ENCODE measurements around the gene TNFSF8. TPM values are rescaled to one million over a fixed set of nuclear protein-coding genes. Genes with fewer than 3 reads are reported as not detected.

TNFSF8 gene
- polyA plus RNA-seq, 1 donor from 2014 or later, result not detected

- H3K27ac ChIP-seq (ENCODE audit: low read length), result no peak overlapping the region
- H2AFZ ChIP-seq (ENCODE audit: low read depth, low read length), result no peak overlapping the region
- no peaks in the 10 kb centered on the region for H3K36me3 ChIP-seq (ENCODE audit: insufficient read depth, low read length)
- H3K4me2 ChIP-seq (ENCODE audit: low read length), result no peak overlapping the region
- H3K9me2 ChIP-seq (ENCODE audit: insufficient read depth, low read length), result no peaks in the 10 kb centered on the region
- TF ChIP-seq EZH2 (IDR thresholded peaks at IDR 0.05; ENCODE audit: borderline replicate concordance, insufficient read depth, low read length, poor library complexity, severe bottlenecking) (no peak), SMC3 (conservative IDR thresholded peaks at IDR 0.05; ENCODE audit: poor library complexity) (no peak), CTCF (IDR thresholded peaks at IDR 0.05; ENCODE audit: poor library complexity, severe bottlenecking) (no peak), REST (IDR thresholded peaks at IDR 0.05; ENCODE audit: borderline replicate concordance) (no peak), POLR2AphosphoS5 (IDR thresholded peaks at IDR 0.05) (no peak), TAF1 (IDR thresholded peaks at IDR 0.05; ENCODE audit: low read depth) (no peak), EP300 (conservative IDR thresholded peaks at IDR 0.05; ENCODE audit: poor library complexity, severe bottlenecking) (no peak)
- no peaks in the 10 kb centered on the region for H3K79me2 ChIP-seq (replicated peaks; ENCODE audit: insufficient read depth, low read length)
- H3K4me3 ChIP-seq (ENCODE audit: low read length), result no peak overlapping the region
- no peaks in the 10 kb centered on the region for H3K9me3 ChIP-seq (ENCODE audit: low read length)
- H4K20me1 ChIP-seq (ENCODE audit: insufficient read depth), result no peaks in the 10 kb centered on the region
- H3K9ac ChIP-seq (ENCODE audit: low read length), result no peak overlapping the region
- no peaks in the 10 kb centered on the region for H3F3A ChIP-seq (ENCODE audit: insufficient read depth, low read length, poor library complexity, severe bottlenecking)
- H3K27me3 ChIP-seq (ENCODE audit: insufficient read depth, low read depth, low read length), result no peaks in the 10 kb centered on the region
Observed at GRCh38 chr9:114853071-114853855, 77.1 kb downstream of the TNFSF8 start.

- H3K9ac ChIP-seq (ENCODE audit: low read length), result no peak overlapping the region
- TF ChIP-seq CTCF (IDR thresholded peaks at IDR 0.05; ENCODE audit: poor library complexity, severe bottlenecking), result no peak
- TF ChIP-seq SMC3 (conservative IDR thresholded peaks at IDR 0.05; ENCODE audit: poor library complexity), result no peak
- TF ChIP-seq EP300 (conservative IDR thresholded peaks at IDR 0.05; ENCODE audit: poor library complexity, severe bottlenecking), result no peak
- no peak for TF ChIP-seq MXI1 (conservative IDR thresholded peaks at IDR 0.05; ENCODE audit: poor library complexity, severe bottlenecking)
- no peak for TF ChIP-seq TAF1 (IDR thresholded peaks at IDR 0.05; ENCODE audit: low read depth)
- no peak for TF ChIP-seq REST (IDR thresholded peaks at IDR 0.05; ENCODE audit: borderline replicate concordance)
- TF ChIP-seq EZH2 (IDR thresholded peaks at IDR 0.05; ENCODE audit: borderline replicate concordance, insufficient read depth, low read length, poor library complexity, severe bottlenecking), result no peak
- no peak for TF ChIP-seq RAD21 (conservative IDR thresholded peaks at IDR 0.05)
- TF ChIP-seq POLR2AphosphoS5 (IDR thresholded peaks at IDR 0.05), result no peak
- no peak overlapping the region for H2AFZ ChIP-seq (ENCODE audit: low read depth, low read length)
- no peaks in the 10 kb centered on the region for H3K79me2 ChIP-seq (replicated peaks; ENCODE audit: insufficient read depth, low read length)
- H4K20me1 ChIP-seq (ENCODE audit: insufficient read depth), result no peaks in the 10 kb centered on the region
- H3K27me3 ChIP-seq (ENCODE audit: insufficient read depth, low read depth, low read length), result no peaks in the 10 kb centered on the region
- no peaks in the 10 kb centered on the region for H3K36me3 ChIP-seq (ENCODE audit: insufficient read depth, low read length)
- no peaks in the 10 kb centered on the region for H3K9me3 ChIP-seq (ENCODE audit: low read length)
- no peak overlapping the region for H3K4me2 ChIP-seq (ENCODE audit: low read length)
- H3F3A ChIP-seq (ENCODE audit: insufficient read depth, low read length, poor library complexity, severe bottlenecking), result no peaks in the 10 kb centered on the region
- no peak overlapping the region for H3K4me3 ChIP-seq (ENCODE audit: low read length)
- H3K27ac ChIP-seq (ENCODE audit: low read length), result no peak overlapping the region
- no peaks in the 10 kb centered on the region for H3K9me2 ChIP-seq (ENCODE audit: insufficient read depth, low read length)
Observed at GRCh38 chr9:114852050-114852594, 78.3 kb downstream of the TNFSF8 start.

Data from neural cell (in vitro differentiated cells).